ENCODE measurements around the gene ISX. TPM values are rescaled to one million over a fixed set of nuclear protein-coding genes. Genes with fewer than 3 reads are reported as not detected.

Gene ISX
- total and polyA plus RNA-seq, 2 of the 13 experiments (the other 11 are each of a cell fraction or from before 2014, with no cell fraction given) = 1.4 to 1.8 TPM

- no TSS peak for BruUV-seq (replicated peaks)
- H2AFZ ChIP-seq (ENCODE audit: low read length) = no peak overlapping the region
- ATAC-seq (no peak), FAIRE-seq (no peak), DNase-seq (ENCODE audit: low spot score) (no peak)
- H4K20me1 ChIP-seq (ENCODE audit: insufficient read depth, low read length) = no peaks in the 10 kb centered on the region
- H3K4me1 ChIP-seq (ENCODE audit: insufficient read depth, low read length) = no peaks in the 10 kb centered on the region
- TF ChIP-seq CREB1 (IDR thresholded peaks at IDR 0.05) (peak; percentile 95), CREB1 (CRISPR knock-in tag; IDR thresholded peaks at IDR 0.05) (no peak), ATF7 (IDR thresholded peaks at IDR 0.05) (peak; percentile 99), ATF7 (CRISPR knock-in tag; IDR thresholded peaks at IDR 0.05) (no peak), ZNF343 (CRISPR knock-in tag; IDR thresholded peaks at IDR 0.05) (no peak), HNRNPK (IDR thresholded peaks at IDR 0.05; ENCODE audit: low read depth, low read length, poor library complexity, severe bottlenecking) (no peak), ATM (IDR thresholded peaks at IDR 0.05; ENCODE audit: borderline replicate concordance) (no peak)
- no peak overlapping the region for H3K4me2 ChIP-seq (ENCODE audit: low read depth, low read length)
- 2% methylated on average over 3 of the region's 3 CpGs for WGBS (ENCODE audit: low lambda C conversion rate)
- intact Hi-C loops (cut with micrococcal nuclease; ENCODE audit: unreplicated experiment) (no loop called here), in situ Hi-C loops (cut with HindIII; ENCODE audit: extremely low pct_ligation_motif_present, low pct_unique_long_range_greater_than_20kb) (loop anchor here (10.0 kb wide), 1 partner anchor 620 kb away; no protein-coding TSS in a partner anchor)
- H3K36me3 ChIP-seq (replicated peaks in 1 of 2; ENCODE audit: control insufficient read depth in 1 of 2, insufficient read depth in 2 of 2, low read length in 2 of 2) = no peaks in the 10 kb centered on the region
- ChIA-PET POLR2A (no interaction called here), CTCF (ENCODE audit: low intra/inter-chr PET ratio, low total read pairs) (no interaction called here)
- H3K9me3 ChIP-seq (ENCODE audit: low read length) = no peaks in the 10 kb centered on the region
- no peak overlapping the region for H3K9ac ChIP-seq (ENCODE audit: insufficient read depth, low read depth, low read length)
- no peak overlapping the region for H3K27ac ChIP-seq (ENCODE audit: extremely low read length, insufficient read depth, low read length)
- no peaks in the 10 kb centered on the region; a peak in 2 of 5 replicates for H3K27me3 ChIP-seq (ENCODE audit: control insufficient read depth in 1 of 2, insufficient read depth in 2 of 2, low read length in 2 of 2)
- no peak overlapping the region for H3K4me3 ChIP-seq (replicated peaks in 1 of 3; ENCODE audit: insufficient read depth in 1 of 3, low read depth in 2 of 3, low read length in 3 of 3)
- no peaks in the 10 kb centered on the region for H3K79me2 ChIP-seq (ENCODE audit: insufficient read depth, low read length)
Observed at GRCh38 chr22:35034963-35035362, 31.0 kb upstream of the ISX start.

- in situ Hi-C loops (cut with HindIII; ENCODE audit: extremely low pct_ligation_motif_present, low pct_unique_long_range_greater_than_20kb) = loop anchor here (10.0 kb wide), 1 partner anchor 622 kb away; no protein-coding TSS in a partner anchor
- no peak overlapping the region for H3K4me3 ChIP-seq (replicated peaks in 1 of 3; ENCODE audit: insufficient read depth in 1 of 3, low read depth in 2 of 3, low read length in 3 of 3)
- no peak overlapping the region for H2AFZ ChIP-seq (ENCODE audit: low read length)
- intact Hi-C loops (cut with micrococcal nuclease; ENCODE audit: unreplicated experiment) = no loop called here
- no peak overlapping the region for H3K9ac ChIP-seq (ENCODE audit: insufficient read depth, low read depth, low read length)
- no TSS peak for BruUV-seq (replicated peaks)
- POLR2A ChIA-PET = no interaction called here
- CTCF ChIA-PET (ENCODE audit: low intra/inter-chr PET ratio, low total read pairs) = no interaction called here
- DNase-seq (ENCODE audit: low spot score) = no peak
- H3K4me2 ChIP-seq (ENCODE audit: low read depth, low read length) = no peak overlapping the region
- no peak for TF ChIP-seq ZNF552 (CRISPR knock-in tag; IDR thresholded peaks at IDR 0.05; ENCODE audit: borderline replicate concordance)
- TF ChIP-seq, protein P1, sequence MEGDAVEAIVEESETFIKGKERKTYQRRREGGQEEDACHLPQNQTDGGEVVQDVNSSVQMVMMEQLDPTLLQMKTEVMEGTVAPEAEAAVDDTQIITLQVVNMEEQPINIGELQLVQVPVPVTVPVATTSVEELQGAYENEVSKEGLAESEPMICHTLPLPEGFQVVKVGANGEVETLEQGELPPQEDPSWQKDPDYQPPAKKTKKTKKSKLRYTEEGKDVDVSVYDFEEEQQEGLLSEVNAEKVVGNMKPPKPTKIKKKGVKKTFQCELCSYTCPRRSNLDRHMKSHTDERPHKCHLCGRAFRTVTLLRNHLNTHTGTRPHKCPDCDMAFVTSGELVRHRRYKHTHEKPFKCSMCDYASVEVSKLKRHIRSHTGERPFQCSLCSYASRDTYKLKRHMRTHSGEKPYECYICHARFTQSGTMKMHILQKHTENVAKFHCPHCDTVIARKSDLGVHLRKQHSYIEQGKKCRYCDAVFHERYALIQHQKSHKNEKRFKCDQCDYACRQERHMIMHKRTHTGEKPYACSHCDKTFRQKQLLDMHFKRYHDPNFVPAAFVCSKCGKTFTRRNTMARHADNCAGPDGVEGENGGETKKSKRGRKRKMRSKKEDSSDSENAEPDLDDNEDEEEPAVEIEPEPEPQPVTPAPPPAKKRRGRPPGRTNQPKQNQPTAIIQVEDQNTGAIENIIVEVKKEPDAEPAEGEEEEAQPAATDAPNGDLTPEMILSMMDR (CRISPR knock-in tag; IDR thresholded peaks at IDR 0.05) = peak; percentile 45
- no peak for TF ChIP-seq BORCS8-MEF2B (CRISPR knock-in tag; IDR thresholded peaks at IDR 0.05)
- peak; percentile 39 for TF ChIP-seq STAG1 (CRISPR knock-in tag; IDR thresholded peaks at IDR 0.05)
- no peak for FAIRE-seq
- no peak overlapping the region for H3K27ac ChIP-seq (ENCODE audit: extremely low read length, insufficient read depth, low read length)
- no peaks in the 10 kb centered on the region; a peak in 1 of 5 replicates for H3K27me3 ChIP-seq (ENCODE audit: control insufficient read depth in 1 of 2, insufficient read depth in 2 of 2, low read length in 2 of 2)
- peak; percentile 54; the same call in 2 of the 3 replicates for ATAC-seq
- no peaks in the 10 kb centered on the region for H4K20me1 ChIP-seq (ENCODE audit: insufficient read depth, low read length)
- H3K4me1 ChIP-seq (ENCODE audit: insufficient read depth, low read length) = no peaks in the 10 kb centered on the region
- no peaks in the 10 kb centered on the region for H3K79me2 ChIP-seq (ENCODE audit: insufficient read depth, low read length)
- H3K36me3 ChIP-seq (replicated peaks in 1 of 2; ENCODE audit: control insufficient read depth in 1 of 2, insufficient read depth in 2 of 2, low read length in 2 of 2) = no peaks in the 10 kb centered on the region
- 4% methylated on average over 3 of the region's 4 CpGs for WGBS (ENCODE audit: low lambda C conversion rate)
- H3K9me3 ChIP-seq (ENCODE audit: low read length) = no peaks in the 10 kb centered on the region
Observed at GRCh38 chr22:35037089-35037488, 28.9 kb upstream of the ISX start.
